Vagina (tissue), 2 donors: ENCODE data around the gene CFAP46.

Experiments used
- CTCF ChIP-seq, 3 experiments: fragments of 450-650 bp in 2 of 3; fragments of 200-600 bp in 1 of 3; sonication (generic) in 1 of 3; IDR thresholded peaks; one replicate each; pipeline ENCODE4 v1.5.1; 2017 to 2019; ENCODE audit warnings: antibody characterized with exemption in 3 of 3, mild to moderate bottlenecking in 2 of 3, moderate library complexity in 2 of 3
- POLR2A ChIP-seq, 2 donors: fragments of 450-650 bp; IDR thresholded peaks; one replicate each; pipeline ENCODE4 v1.6.1; 2017; ENCODE audit warnings: antibody characterized with exemption in 2 of 2, mild to moderate bottlenecking in 2 of 2, moderate library complexity in 2 of 2

GRCh38 chr10:132847856-132848255 is 94.5 kb downstream of the CFAP46 start:
- TF ChIP-seq CTCF (IDR thresholded peaks at IDR 0.05), result no peak
- TF ChIP-seq POLR2A (IDR thresholded peaks at IDR 0.05), result no peak
